GM19438 (cell line): ENCODE results near the gene SRMS.

Experiments used
- ATAC-seq: cut with Tn5 transposase; IDR thresholded peaks from one replicate; pipeline ENCODE4 v1.9.1; 2021; ENCODE audit warnings: low read depth; ENCODE audit not compliant: unreplicated experiment

The SRMS gene

GRCh38 chr20:63507083-63507743, 40.3 kb downstream of the SRMS start:
- ATAC-seq = no peak

- ATAC-seq = no peak
These were observed 41.8 kb downstream of the SRMS start for GRCh38 chr20:63505723-63506122.

GRCh38 chr20:63505281-63505680, 42.3 kb downstream of the SRMS start:
- ATAC-seq = no peak

- ATAC-seq = no peak
These were observed 42.9 kb downstream of the SRMS start for GRCh38 chr20:63504642-63505041.

- no peak for ATAC-seq
These were observed 44.0 kb downstream of the SRMS start for GRCh38 chr20:63503524-63503923.

GRCh38 chr20:63502671-63503172, 44.8 kb downstream of the SRMS start:
- no peak for ATAC-seq

GRCh38 chr20:63501818-63502670, 45.5 kb downstream of the SRMS start:
- no peak for ATAC-seq

GRCh38 chr20:63500902-63501817, 46.4 kb downstream of the SRMS start:
- no peak for ATAC-seq

- ATAC-seq = no peak
These were observed 47.2 kb downstream of the SRMS start for GRCh38 chr20:63500151-63500901.

GRCh38 chr20:63499338-63499969, 48.1 kb downstream of the SRMS start:
- no peak for ATAC-seq

GRCh38 chr20:63498960-63499337, 48.6 kb downstream of the SRMS start, which contains the start of gene EEF1A2:
Gene EEF1A2, minus strand, starts transcription at chr20:63499083. Its CDS starts 1,320 bp downstream, at chr20:63497763.
- ATAC-seq = no peak

GRCh38 chr20:63497946-63498935, 49.3 kb downstream of the SRMS start:
- ATAC-seq = no peak

GRCh38 chr20:63497138-63497945, 50.2 kb downstream of the SRMS start:
- no peak for ATAC-seq

GRCh38 chr20:63496596-63497120, 50.9 kb downstream of the SRMS start:
- no peak for ATAC-seq

GRCh38 chr20:63495741-63496595, 51.6 kb downstream of the SRMS start:
- ATAC-seq = no peak

- no peak for ATAC-seq
These were observed 52.3 kb downstream of the SRMS start for GRCh38 chr20:63495167-63495720.
